Lung (tissue), 12 donors: ENCODE measurements around the gene KRTAP5-6. TPM values are rescaled to one million over a fixed set of nuclear protein-coding genes. Genes with fewer than 3 reads are reported as not detected.

Source experiments
- ATAC-seq: fragments of 200-7000 bp; cut with Tn5 transposase; one replicate; pipeline ENCODE4 v1.9.1; 2020; ENCODE audit warnings: moderate number of reproducible peaks; ENCODE audit not compliant: insufficient read depth, low FRiP score
- DNase-seq, 3 donors: peaks; one replicate each; pipeline ENCODE4 v3.0.0-alpha.2; 2013 to 2017
- H3K27ac ChIP-seq, 2 donors: one replicate each; pipeline ENCODE4 v1.5.1; 2013; ENCODE audit warnings: mild to moderate bottlenecking in 2 of 2, moderate library complexity in 2 of 2, control low read depth in 1 of 2, inconsistent platforms in 1 of 2, low read depth in 1 of 2, low read length in 1 of 2
- H3K27me3 ChIP-seq, 3 donors: one replicate each; pipeline ENCODE4 v1.5.1; 2013; ENCODE audit warnings: low read length in 2 of 3; ENCODE audit not compliant: control insufficient read depth in 3 of 3, insufficient read depth in 3 of 3
- H3K36me3 ChIP-seq, 4 donors: one replicate each; pipeline ENCODE4 v1.5.1; 2013; ENCODE audit warnings: low read length in 4 of 4, mild to moderate bottlenecking in 1 of 4, moderate library complexity in 1 of 4; ENCODE audit not compliant: control insufficient read depth in 4 of 4, insufficient read depth in 4 of 4
- H3K4me1 ChIP-seq, 5 donors: one replicate each; pipeline ENCODE4 v1.5.1; 2013; ENCODE audit warnings: low read length in 5 of 5, mild to moderate bottlenecking in 2 of 5, moderate library complexity in 1 of 5; ENCODE audit not compliant: control insufficient read depth in 5 of 5, insufficient read depth in 5 of 5
- H3K4me3 ChIP-seq: one replicate; pipeline ENCODE4 v1.5.1; 2013; ENCODE audit warnings: mild to moderate bottlenecking, control low read depth, moderate library complexity
- H3K9ac ChIP-seq, 2 donors: one replicate each; pipeline ENCODE4 v1.5.1; 2013; ENCODE audit warnings: low read length in 2 of 2, control low read depth in 1 of 2; ENCODE audit not compliant: insufficient read depth in 1 of 2
- H3K9me3 ChIP-seq, 4 donors: one replicate each; pipeline ENCODE4 v1.5.1; 2013; ENCODE audit warnings: low read length in 3 of 4, mild to moderate bottlenecking in 1 of 4, moderate library complexity in 1 of 4; ENCODE audit not compliant: control insufficient read depth in 4 of 4, insufficient read depth in 3 of 4
- CTCF ChIP-seq: IDR thresholded peaks from 2 replicates; pipeline ENCODE4 v1.5.1; 2012; ENCODE audit warnings: mild to moderate bottlenecking; ENCODE audit errors: control extremely low read depth, extremely low read depth
- WGBS, 2 donors: extraction: QIAGEN DNeasy Blood & Tissue Kit; methylation state at CpG; one replicate each; pipeline ENCODE4 v1.1.7; 2013; 5-methylcytosine and 5-hydroxymethylcytosine counted together
- polyA plus RNA-seq, 2 donors: library from polyadenylated mRNA; stranded (reverse); fragments of 200-250 nt; gene quantifications; one replicate each; pipeline ENCODE4 v1.2.1, GENCODE V29; 2013
- total RNA-seq, 2 donors: library from RNA; depleted of rRNA in 1 of 2; stranded (reverse); fragments of >200 nt in 1 of 2; gene quantifications; one replicate each; pipeline ENCODE4 v1.2.1, GENCODE V29; 2014 to 2021
- donor health status: control.
- donor health status: control.
- donor health status: Bipolar disorder and iron deficiency.
- donor health status: healthy.
- donor health status: DM: yes; HTN: yes; CAD: no.

Gene KRTAP5-6
- total and polyA plus RNA-seq, 4 donors, result not detected

- peaks cover 0 to 2% (median 0%) of the 10 kb centered on the region in 4 donors for H3K9me3 ChIP-seq
- H3K36me3 ChIP-seq, result no peaks in the 10 kb centered on the region
- H3K4me1 ChIP-seq, result peaks cover 0 to 22% (median 8%) of the 10 kb centered on the region in 5 donors
- H3K27me3 ChIP-seq, result peaks cover 0 to 5% (median 0%) of the 10 kb centered on the region in 3 donors
- 84 to 89% methylated on average over 16 of the region's 16 CpGs for WGBS, 2 donors
- DNase-seq (no peak), ATAC-seq (no peak)
- no peak overlapping the region for H3K27ac ChIP-seq
- H3K9ac ChIP-seq, result no peak overlapping the region
- no peak for TF ChIP-seq CTCF
- H3K4me3 ChIP-seq, result no peak overlapping the region
Observed at GRCh38 chr11:1691878-1692707, 4.9 kb upstream of the KRTAP5-6 start.

DNA sequence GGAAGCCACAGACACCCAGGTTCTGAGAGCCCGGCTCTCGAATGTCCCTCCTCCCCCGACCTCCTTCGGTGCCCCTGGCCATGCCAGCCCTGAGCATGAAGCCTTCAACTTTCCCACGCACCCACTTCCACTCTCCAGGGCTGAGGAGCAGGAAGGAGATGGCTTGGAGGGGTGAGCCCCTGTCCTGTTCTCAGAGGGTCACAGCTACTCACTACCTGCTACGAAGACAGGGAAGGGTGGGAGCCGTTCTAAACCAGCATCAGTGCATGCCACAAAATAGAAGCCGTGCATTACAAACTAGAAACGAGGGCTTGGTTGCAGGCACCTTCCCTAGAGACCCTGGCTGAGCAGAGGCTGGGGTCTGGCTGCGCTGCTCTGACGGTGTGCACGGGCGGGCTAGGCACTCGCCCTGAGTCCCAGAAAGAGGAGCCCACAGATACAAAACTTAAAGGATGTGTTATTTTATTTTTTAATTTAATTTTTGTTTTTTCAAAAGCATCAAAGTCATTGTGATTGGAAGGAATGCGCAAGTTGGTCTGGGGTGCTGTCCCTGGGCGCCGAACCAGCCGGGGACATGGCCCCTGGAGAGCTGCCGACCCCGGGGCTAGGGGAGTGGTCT, 4.2 kb upstream of the KRTAP5-6 start:
- Histone ChIP-seq H3K27me3 (peaks cover 0 to 5% (median 0%) of the 10 kb centered on the region in 3 donors), H3K9ac (no peak overlapping the region), H3K27ac (no peak overlapping the region), H3K36me3 (no peaks in the 10 kb centered on the region), H3K4me3 (no peak overlapping the region), H3K9me3 (peaks cover 0 to 2% (median 0%) of the 10 kb centered on the region in 4 donors), H3K4me1 (peaks cover 0 to 22% (median 8%) of the 10 kb centered on the region in 5 donors)
- TF ChIP-seq CTCF, result no peak
- no peak for ATAC-seq
- WGBS, 2 donors, result 55 to 62% methylated on average over 20 of the region's 20 CpGs
- DNase-seq, result no peak

- Histone ChIP-seq H3K36me3 (no peaks in the 10 kb centered on the region), H3K9me3 (peaks cover 0 to 2% (median 0%) of the 10 kb centered on the region in 4 donors), H3K4me1 (peaks cover 0 to 22% (median 8%) of the 10 kb centered on the region in 5 donors), H3K27ac (no peak overlapping the region), H3K27me3 (peaks cover 0 to 5% (median 0%) of the 10 kb centered on the region in 3 donors), H3K9ac (no peak overlapping the region), H3K4me3 (no peak overlapping the region)
- 11 to 19% methylated on average over 35 to 37 of the region's 37 CpGs for WGBS, 2 donors
- ATAC-seq, result peak; percentile 80
- TF ChIP-seq CTCF, result peak; percentile 63
- peak; percentile 84 to 91 (median 87) for DNase-seq
Observed at GRCh38 chr11:1693327-1694063, 3.5 kb upstream of the KRTAP5-6 start.
